Liver (tissue), 9 donors: ENCODE data around the gene BAZ2B. TPM values are rescaled to one million over a fixed set of nuclear protein-coding genes. Genes with fewer than 3 reads are reported as not detected.
A peak's percentile ranks its signal among the peaks of the same experiment; 100 is the strongest.

ENCODE experiments used
- DNase-seq: peaks from one replicate; pipeline ENCODE4 v3.0.0-alpha.2; 2017; ENCODE audit warnings: low spot score
- H3K27ac ChIP-seq, 2 donors: one replicate each; pipeline ENCODE4 v1.7.0; 2013; ENCODE audit warnings: inconsistent platforms in 2 of 2, low read length in 2 of 2, control low read depth in 1 of 2, low read depth in 1 of 2, mild to moderate bottlenecking in 1 of 2
- H3K27me3 ChIP-seq, 4 donors: one replicate each; pipeline versions ENCODE4 v1.6.1 to v1.7.0; 2013; ENCODE audit warnings: low read length in 3 of 4, inconsistent platforms in 1 of 4, mild to moderate bottlenecking in 1 of 4, moderate library complexity in 1 of 4; ENCODE audit not compliant: control insufficient read depth in 4 of 4, insufficient read depth in 4 of 4
- H3K36me3 ChIP-seq, 4 donors: one replicate each; pipeline versions ENCODE4 v1.6.1 to v1.7.0; 2013; ENCODE audit warnings: low read length in 3 of 4, mild to moderate bottlenecking in 3 of 4, low read depth in 1 of 4, moderate library complexity in 1 of 4; ENCODE audit not compliant: control insufficient read depth in 4 of 4, insufficient read depth in 3 of 4
- H3K4me1 ChIP-seq, 4 donors: one replicate each; pipeline versions ENCODE4 v1.6.1 to v1.7.0; 2013; ENCODE audit warnings: low read length in 3 of 4, mild to moderate bottlenecking in 3 of 4, moderate library complexity in 1 of 4; ENCODE audit not compliant: control insufficient read depth in 4 of 4, insufficient read depth in 4 of 4
- H3K4me3 ChIP-seq, 3 donors: one replicate each; pipeline versions ENCODE4 v1.6.1 to v1.7.0; 2013; ENCODE audit warnings: low read length in 3 of 3, control low read depth in 1 of 3, low read depth in 1 of 3, mild to moderate bottlenecking in 1 of 3
- H3K9ac ChIP-seq, 2 donors: one replicate each; pipeline ENCODE4 v1.7.0; 2013; ENCODE audit warnings: low read length in 2 of 2, mild to moderate bottlenecking in 2 of 2, moderate library complexity in 2 of 2, control low read depth in 1 of 2, low read depth in 1 of 2
- H3K9me3 ChIP-seq, 4 donors: one replicate each; pipeline versions ENCODE4 v1.6.1 to v1.7.0; 2013; ENCODE audit warnings: low read length in 3 of 4; ENCODE audit not compliant: control insufficient read depth in 4 of 4
- FOXA1 ChIP-seq: IDR thresholded peaks from 2 replicates; pipeline ENCODE4 v1.6.1; 2016; ENCODE audit warnings: antibody characterized with exemption
- GABPA ChIP-seq, 2 donors: IDR thresholded peaks in 1 of 2; conservative IDR thresholded peaks in 1 of 2; 2 replicates each; pipeline ENCODE4 v1.6.1; 2016; ENCODE audit warnings: antibody characterized with exemption in 2 of 2, mild to moderate bottlenecking in 1 of 2, moderate library complexity in 1 of 2
- HNF4G ChIP-seq: IDR thresholded peaks from 2 replicates; pipeline ENCODE4 v1.6.1; 2016; ENCODE audit warnings: antibody characterized with exemption
- JUND ChIP-seq, 2 donors: IDR thresholded peaks; 2 replicates each; pipeline ENCODE4 v1.6.1; 2016; ENCODE audit warnings: antibody characterized with exemption in 2 of 2
- NR2F2 ChIP-seq: IDR thresholded peaks from 2 replicates; pipeline ENCODE4 v1.6.1; 2016; ENCODE audit warnings: antibody characterized with exemption
- RAD21 ChIP-seq, 2 donors: IDR thresholded peaks; 2 replicates each; pipeline ENCODE4 v1.6.1; 2016; ENCODE audit warnings: antibody characterized with exemption in 2 of 2, mild to moderate bottlenecking in 2 of 2
- RXRA ChIP-seq, 2 donors: IDR thresholded peaks; 2 replicates each; pipeline ENCODE4 v1.6.1; 2017 to 2018; ENCODE audit warnings: antibody characterized with exemption in 2 of 2, mild to moderate bottlenecking in 1 of 2
- SP1 ChIP-seq: IDR thresholded peaks from 2 replicates; pipeline ENCODE4 v1.6.1; 2018; ENCODE audit warnings: antibody characterized with exemption, mild to moderate bottlenecking
- TAF1 ChIP-seq: conservative IDR thresholded peaks from 2 replicates; pipeline ENCODE4 v1.6.1; 2016; ENCODE audit warnings: antibody characterized with exemption, mild to moderate bottlenecking
- YY1 ChIP-seq: IDR thresholded peaks from 2 replicates; pipeline ENCODE4 v1.6.1; 2016; ENCODE audit warnings: antibody characterized with exemption, mild to moderate bottlenecking
- WGBS: extraction: QIAGEN DNeasy Blood & Tissue Kit; methylation state at CpG from one replicate; pipeline ENCODE4 v1.1.7; 2013; 5-methylcytosine and 5-hydroxymethylcytosine counted together
- polyA plus RNA-seq, 2 donors: library from polyadenylated mRNA; stranded (reverse) in 1 of 2; unstranded in 1 of 2; fragments of 200-250 nt in 1 of 2; fragments of >200 nt in 1 of 2; fragmentation: Nextera tagmentation in 1 of 2; extraction: Ambion mirVana in 1 of 2; gene quantifications; one replicate each; pipeline versions ENCODE4 v1.2.1 to v1.2.3, GENCODE V29; 2013 to 2015
- total RNA-seq, 2 donors: library from RNA; depleted of rRNA; stranded (reverse); fragments of >200 nt; gene quantifications; one replicate each; pipeline ENCODE4 v1.2.3, GENCODE V29; 2014
- TF ChIP-seq, protein P1 (sequence below): fragments of 150-350 bp; IDR thresholded peaks from 2 replicates; pipeline ENCODE4 v1.5.1; 2017; ENCODE audit warnings: improper control_type of control experiment, low read depth, low read length; ENCODE audit not compliant: missing input control
- TF ChIP-seq, protein P2 (sequence below): IDR thresholded peaks from 2 replicates; pipeline ENCODE4 v1.6.1; 2016; ENCODE audit warnings: antibody characterized with exemption
- TF ChIP-seq, protein P3 (sequence below): IDR thresholded peaks from 2 replicates; pipeline ENCODE4 v1.6.1; 2016; ENCODE audit warnings: antibody characterized with exemption
- TF ChIP-seq, protein P4 (sequence below): IDR thresholded peaks from 2 replicates; pipeline ENCODE4 v1.6.1; 2016; ENCODE audit warnings: antibody characterized with exemption
- donor health status: healthy.
- donor health status: healthy.
- donor health status: healthy.
- donor health status: healthy.
- donor health status: healthy.

BAZ2B gene
- total and polyA plus RNA-seq, 4 donors = 6.7 to 61.0 (median 24.9) TPM

DNA sequence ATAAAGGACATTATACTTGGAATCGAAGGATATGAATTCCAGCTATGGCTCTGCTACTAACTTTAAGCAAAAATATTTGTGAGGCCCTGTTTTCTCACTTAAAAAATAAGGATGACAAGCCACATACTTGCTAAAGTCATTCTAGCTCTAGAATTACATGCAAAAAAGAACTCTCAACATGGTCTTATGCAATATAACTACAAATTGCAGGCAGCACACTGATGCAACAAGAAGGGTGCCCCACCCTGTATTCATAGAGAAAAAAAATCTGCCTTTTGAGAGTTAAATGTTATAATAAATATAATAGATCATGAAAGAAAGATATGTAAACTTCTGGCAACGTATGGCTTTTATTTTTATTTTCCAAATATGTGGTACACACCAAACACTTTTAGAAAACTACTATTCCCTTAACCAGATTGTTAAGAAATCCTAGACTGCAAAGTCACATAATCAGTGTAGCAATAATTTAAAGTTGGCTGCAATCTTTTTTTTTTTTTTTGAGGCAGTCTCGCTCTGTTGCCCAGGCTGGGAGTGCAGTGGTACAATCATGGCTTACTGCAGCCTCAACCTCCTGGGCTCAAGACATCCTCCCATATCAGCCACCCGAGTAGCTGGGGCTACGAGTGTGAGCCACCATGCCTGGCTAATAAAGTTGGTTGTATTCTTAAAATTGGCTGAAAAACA, 289.6 kb downstream of the BAZ2B start:
- H3K9ac ChIP-seq = no peak overlapping the region
- no peak overlapping the region for H3K4me3 ChIP-seq
- peaks cover 8 to 30% (median 23%) of the 10 kb centered on the region in 4 donors for H3K36me3 ChIP-seq
- no peak for DNase-seq
- H3K27me3 ChIP-seq = no peaks in the 10 kb centered on the region
- H3K9me3 ChIP-seq = no peaks in the 10 kb centered on the region
- peaks cover 0 to 3% (median under 1%) of the 10 kb centered on the region in 4 donors for H3K4me1 ChIP-seq
- 94% methylated on average over 5 of the region's 5 CpGs for WGBS
- H3K27ac ChIP-seq = no peak overlapping the region
- TF ChIP-seq TAF1 (no peak), RXRA (IDR thresholded peaks at IDR 0.05) (no peak), YY1 (no peak), JUND (IDR thresholded peaks at IDR 0.05) (no peak), RAD21 (IDR thresholded peaks at IDR 0.05) (no peak)
- TF ChIP-seq, protein P1, sequence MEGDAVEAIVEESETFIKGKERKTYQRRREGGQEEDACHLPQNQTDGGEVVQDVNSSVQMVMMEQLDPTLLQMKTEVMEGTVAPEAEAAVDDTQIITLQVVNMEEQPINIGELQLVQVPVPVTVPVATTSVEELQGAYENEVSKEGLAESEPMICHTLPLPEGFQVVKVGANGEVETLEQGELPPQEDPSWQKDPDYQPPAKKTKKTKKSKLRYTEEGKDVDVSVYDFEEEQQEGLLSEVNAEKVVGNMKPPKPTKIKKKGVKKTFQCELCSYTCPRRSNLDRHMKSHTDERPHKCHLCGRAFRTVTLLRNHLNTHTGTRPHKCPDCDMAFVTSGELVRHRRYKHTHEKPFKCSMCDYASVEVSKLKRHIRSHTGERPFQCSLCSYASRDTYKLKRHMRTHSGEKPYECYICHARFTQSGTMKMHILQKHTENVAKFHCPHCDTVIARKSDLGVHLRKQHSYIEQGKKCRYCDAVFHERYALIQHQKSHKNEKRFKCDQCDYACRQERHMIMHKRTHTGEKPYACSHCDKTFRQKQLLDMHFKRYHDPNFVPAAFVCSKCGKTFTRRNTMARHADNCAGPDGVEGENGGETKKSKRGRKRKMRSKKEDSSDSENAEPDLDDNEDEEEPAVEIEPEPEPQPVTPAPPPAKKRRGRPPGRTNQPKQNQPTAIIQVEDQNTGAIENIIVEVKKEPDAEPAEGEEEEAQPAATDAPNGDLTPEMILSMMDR = no peak
- TF ChIP-seq, protein P2, sequence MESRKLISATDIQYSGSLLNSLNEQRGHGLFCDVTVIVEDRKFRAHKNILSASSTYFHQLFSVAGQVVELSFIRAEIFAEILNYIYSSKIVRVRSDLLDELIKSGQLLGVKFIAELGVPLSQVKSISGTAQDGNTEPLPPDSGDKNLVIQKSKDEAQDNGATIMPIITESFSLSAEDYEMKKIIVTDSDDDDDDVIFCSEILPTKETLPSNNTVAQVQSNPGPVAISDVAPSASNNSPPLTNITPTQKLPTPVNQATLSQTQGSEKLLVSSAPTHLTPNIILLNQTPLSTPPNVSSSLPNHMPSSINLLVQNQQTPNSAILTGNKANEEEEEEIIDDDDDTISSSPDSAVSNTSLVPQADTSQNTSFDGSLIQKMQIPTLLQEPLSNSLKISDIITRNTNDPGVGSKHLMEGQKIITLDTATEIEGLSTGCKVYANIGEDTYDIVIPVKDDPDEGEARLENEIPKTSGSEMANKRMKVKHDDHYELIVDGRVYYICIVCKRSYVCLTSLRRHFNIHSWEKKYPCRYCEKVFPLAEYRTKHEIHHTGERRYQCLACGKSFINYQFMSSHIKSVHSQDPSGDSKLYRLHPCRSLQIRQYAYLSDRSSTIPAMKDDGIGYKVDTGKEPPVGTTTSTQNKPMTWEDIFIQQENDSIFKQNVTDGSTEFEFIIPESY = no peak
- TF ChIP-seq, protein P3, sequence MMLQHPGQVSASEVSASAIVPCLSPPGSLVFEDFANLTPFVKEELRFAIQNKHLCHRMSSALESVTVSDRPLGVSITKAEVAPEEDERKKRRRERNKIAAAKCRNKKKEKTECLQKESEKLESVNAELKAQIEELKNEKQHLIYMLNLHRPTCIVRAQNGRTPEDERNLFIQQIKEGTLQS = peak; percentile 62

DNA sequence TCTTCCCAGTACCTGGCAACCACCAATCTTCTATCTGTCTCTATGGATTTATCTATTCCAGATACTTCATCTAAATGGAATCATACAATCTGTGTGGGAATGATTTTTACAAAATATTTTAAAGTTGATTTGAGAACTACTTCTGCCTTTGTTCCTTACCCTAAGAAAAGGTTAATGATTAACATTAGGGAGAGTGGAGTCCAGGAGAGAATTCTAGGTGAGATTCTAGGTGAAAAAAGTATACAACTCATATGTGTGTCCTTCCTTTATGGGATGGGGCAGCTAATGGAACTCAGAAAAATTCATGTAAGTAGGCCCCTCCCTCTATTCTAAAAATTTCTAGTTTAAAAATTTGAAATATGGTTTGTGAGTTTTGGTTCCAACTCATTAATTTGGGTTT, 293.9 kb downstream of the BAZ2B start:
- H3K4me1 ChIP-seq = peaks cover 0 to 3% (median under 1%) of the 10 kb centered on the region in 4 donors
- no peaks in the 10 kb centered on the region for H3K27me3 ChIP-seq
- H3K9me3 ChIP-seq = no peaks in the 10 kb centered on the region
- no peak overlapping the region for H3K4me3 ChIP-seq
- TF ChIP-seq RAD21 (IDR thresholded peaks at IDR 0.05) (no peak), YY1 (no peak), FOXA1 (no peak), SP1 (no peak), NR2F2 (no peak), JUND (IDR thresholded peaks at IDR 0.05) (no peak), HNF4G (no peak), GABPA (IDR thresholded peaks at IDR 0.05 in 1 of 2, conservative IDR thresholded peaks at IDR 0.05 in 1 of 2) (no peak)
- TF ChIP-seq, protein P3 = no peak
- TF ChIP-seq, protein P4, sequence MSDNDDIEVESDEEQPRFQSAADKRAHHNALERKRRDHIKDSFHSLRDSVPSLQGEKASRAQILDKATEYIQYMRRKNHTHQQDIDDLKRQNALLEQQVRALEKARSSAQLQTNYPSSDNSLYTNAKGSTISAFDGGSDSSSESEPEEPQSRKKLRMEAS = no peak
- H3K9ac ChIP-seq = no peak overlapping the region
- H3K27ac ChIP-seq = no peak overlapping the region
- DNase-seq = no peak
- peaks cover 0 to 21% (median 19%) of the 10 kb centered on the region in 4 donors for H3K36me3 ChIP-seq
